HG03439 (cell line): Measurements from ENCODE around the gene CCNI2.

Experiments
- ATAC-seq: cut with Tn5 transposase; IDR thresholded peaks from one replicate; pipeline ENCODE4 v1.9.1; 2021; ENCODE audit warnings: mild to moderate bottlenecking, moderate library complexity; ENCODE audit not compliant: unreplicated experiment

The CCNI2 gene

DNA sequence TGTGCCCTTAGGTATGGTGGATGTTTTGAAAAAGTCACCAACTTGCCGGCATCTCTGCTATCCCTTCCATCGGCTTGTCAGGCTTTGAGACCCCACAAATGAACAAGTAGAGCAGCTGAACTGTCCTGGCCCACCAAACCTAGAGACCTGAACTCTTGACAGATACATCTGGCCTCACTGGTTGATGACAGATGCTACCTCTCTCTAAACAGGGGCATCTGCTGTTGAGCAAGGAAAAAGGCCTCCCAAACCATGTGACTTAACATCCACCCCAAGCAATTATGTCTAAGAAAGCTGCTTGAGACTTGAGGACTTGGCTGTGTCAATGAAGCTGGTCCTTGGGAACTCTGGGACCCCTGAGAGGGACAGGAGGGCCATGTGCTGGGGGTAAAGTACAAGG, 2.3 kb downstream of the CCNI2 start:
- ATAC-seq: no peak

DNA sequence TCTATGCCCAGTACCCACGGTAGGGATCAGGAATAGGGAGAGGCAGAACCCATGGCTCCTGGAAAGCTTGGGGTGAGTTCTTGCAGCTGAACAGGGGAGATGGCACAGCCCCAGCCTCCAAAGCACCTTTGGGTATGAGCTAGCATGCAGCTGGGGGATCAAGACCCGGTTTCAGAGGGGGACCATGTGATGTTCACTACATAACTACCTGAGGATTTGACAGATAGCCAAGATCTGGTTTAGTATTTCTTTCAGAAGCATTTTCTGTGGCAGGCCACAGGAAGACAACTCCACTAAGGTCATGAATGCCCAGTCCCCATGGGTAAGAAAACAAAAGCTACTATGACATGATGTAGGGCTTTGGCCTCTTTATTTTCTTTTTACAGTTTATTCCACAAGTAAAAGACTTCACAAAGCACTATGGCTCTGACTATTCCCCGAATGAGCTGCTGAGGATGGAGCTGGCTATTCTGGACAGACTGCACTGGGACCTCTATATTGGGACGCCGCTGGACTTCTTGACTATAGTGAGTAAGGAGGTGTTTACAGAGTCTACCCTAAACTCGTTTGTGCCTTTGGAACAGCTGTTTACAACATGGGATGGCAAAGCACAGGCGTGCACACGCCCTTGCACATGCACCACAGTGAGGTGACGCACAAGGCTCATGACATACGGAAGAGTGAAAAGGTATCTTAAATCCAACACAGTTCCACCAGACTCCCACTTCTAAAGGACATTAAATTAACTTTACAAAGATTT, 3.4 kb downstream of the CCNI2 start:
- ATAC-seq: no peak

DNA sequence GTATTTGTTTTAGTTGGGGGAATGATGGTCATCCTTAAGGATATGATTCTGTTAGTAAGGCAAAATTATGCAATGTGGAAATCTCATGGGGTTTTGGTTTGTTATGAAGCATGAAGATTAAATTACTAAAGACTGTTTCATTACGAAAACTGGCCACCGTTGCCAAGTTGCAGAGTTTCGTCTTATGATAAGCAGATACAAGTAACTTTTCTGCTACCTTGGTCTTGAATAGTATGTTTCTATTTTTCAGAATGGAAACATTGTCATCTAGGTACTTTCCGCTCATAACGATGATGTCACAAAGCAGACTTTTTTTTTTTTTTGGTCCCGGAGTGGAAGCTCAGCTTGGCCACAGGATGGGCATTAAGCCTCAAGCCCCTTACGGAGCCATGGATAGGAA, 4.2 kb downstream of the CCNI2 start:
- peak; percentile 52 for ATAC-seq

DNA sequence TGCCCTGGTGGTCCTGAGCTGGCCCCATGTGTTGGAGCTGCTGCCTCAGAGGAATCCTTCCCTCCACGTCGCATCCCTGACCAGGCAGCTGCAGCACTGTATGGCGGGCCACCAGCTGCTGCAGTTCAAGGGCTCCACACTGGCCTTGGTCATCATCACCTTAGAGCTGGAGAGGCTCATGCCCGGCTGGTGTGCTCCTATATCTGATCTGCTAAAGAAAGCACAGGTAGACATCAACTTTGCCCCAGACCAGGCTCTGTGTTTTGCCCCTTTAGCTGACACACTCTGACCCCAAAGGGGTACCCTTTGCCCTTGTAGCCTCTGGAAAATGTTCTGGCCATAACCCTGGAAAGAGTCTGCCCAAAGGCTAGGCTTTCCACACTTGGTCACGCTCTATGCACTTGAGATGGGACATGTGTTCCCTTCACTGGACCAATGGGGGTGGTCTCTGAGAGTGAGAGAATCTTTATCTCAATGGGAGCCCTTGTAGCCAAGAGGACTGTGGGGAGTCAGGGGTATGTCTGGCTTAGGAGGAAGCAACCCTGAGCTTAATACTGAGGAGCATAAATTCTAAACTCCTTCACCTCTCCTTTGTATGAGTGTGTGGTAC, 4.8 kb downstream of the CCNI2 start:
- ATAC-seq: no peak

DNA sequence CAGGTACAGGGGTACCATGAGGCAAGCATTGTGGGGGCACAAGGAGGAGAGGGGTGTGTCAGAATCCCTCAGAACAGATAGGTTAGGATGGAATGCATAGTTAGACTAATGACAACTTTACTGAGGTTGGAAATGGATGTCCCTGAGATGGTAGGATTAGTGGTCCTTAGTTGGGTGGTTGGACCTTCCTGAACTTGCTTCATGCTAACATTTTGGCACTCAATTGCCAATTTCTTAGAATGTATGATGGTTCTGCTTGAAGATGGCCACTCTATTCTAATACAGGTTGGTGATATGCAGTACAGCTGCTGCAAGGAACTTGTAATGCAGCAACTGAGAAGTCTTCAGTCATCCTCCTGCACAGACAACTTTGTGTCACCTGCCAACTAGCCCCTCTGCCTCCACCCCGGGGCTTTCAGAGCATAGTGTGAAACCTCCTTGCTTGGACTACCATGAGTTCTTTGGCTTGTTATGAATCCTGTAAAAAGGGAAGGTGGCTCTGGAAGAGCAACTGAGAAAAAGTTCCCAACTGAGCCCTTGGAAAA, 5.4 kb downstream of the CCNI2 start:
- no peak for ATAC-seq

DNA sequence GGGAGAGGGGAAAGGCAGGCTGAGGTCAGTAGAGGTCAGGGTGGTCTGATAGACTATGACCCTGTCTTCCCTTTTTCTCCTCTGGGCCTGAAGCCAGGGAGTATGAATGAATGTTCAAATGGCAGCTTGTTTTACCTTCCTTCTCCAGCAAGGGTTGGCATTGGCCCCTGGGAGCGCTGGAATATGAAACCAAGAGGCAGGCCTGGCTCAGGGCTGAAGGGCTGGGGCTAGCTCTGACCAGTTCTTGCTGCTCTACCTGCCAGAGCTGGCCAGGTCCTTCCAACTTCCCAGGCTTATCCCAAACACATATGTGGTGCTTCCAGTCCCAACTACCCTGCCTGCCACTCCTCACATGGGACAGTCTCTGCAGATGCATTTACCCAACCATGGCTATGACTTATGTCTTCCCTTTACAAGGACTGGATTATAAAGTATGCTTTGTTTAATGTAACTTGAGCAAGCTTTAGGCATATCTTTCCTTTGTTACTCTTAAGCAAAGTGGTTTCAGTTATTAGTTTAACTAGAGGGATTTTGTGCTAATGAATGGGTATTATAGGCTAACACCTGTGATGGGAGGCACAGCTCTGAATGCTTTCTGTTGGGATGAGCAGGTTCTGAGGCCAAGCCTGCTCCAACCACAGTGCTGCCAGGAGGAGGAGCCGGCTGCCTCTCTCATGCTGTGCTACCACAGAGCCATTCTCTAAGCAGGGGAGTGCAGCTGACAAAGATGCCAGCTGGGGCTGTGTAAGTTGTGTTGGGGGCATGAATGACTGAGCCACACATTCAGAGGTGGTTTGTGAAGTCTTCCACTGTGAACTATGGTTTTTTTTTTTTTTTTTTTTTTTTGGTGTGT, 6.1 kb downstream of the CCNI2 start:
- no peak for ATAC-seq

DNA sequence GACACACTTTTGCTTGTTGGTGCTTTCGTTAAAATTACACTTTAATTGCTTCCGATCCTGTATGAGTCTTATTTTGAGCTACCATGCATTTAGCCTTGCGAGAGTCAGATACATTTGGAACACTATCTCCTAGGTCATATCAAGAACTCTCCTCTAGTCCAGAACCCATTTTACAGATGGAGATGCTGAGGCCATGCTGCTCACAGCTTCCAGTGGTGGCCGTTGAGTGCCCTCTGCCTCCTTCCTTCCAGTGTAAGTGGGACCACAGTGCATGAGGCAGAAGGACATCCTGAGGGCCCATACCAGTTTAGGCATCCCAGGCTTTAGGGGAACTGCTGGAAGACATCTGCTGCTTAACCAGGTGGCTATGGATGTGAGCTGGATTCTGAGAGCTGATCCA, 6.9 kb downstream of the CCNI2 start:
- ATAC-seq: no peak

DNA sequence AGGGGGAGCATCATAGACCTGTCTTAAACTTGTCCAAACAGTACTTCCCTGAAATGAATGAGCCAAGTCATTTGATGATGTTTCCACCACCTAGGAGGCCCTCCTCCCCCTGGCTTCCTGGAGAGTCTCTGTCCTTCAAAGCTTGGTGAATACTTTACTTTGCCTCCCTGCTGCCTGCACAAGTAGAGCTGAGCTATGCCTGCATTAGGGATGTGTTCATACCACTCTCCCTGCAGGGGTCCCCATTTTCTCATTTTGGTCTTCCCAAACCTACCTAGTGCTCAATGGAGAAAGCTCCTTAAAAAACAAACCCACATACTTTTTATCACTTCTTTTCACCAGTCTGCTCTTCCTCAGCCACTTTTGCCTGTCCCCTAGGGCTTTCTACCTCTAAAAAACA, 7.7 kb downstream of the CCNI2 start:
- no peak for ATAC-seq

DNA sequence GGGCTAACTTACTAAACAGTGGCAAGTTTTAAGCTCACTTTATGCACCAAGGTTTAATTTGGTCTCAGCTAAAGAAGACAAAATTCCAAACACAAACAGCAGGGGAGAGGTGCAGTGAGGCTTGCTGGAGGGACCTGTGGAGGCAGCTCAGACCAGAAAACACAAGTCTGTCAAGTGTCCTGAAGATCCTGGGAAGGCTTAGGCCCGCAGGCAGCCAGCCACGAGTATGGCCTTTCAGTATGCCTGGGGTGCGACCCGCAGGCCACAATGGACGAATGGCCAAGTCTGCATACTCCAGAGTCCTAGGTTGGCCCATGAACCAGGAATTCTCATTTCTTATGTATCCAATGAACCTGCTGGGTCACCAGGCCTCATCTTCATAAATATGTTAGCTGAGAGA, 9.3 kb downstream of the CCNI2 start:
- no peak for ATAC-seq

DNA sequence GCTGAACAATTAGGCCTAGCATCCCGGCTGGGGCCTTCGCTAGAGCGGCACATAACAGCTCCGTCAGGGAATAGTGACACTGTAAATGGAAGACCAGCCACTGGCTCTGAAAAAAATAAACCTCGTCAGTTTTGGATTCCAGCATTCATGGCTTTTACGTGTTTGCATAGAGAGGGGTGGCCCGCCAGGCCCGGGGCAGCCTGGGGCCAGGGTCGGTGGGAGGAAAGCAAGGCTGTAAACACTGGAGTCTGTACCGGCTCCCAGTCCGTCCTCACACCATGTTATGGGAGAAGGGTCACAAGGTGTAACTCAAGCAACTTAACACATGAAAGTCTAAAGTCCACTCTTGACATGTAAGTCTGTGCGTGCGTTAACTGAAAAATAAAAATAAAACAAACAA, 11.2 kb downstream of the CCNI2 start:
- ATAC-seq: no peak

DNA sequence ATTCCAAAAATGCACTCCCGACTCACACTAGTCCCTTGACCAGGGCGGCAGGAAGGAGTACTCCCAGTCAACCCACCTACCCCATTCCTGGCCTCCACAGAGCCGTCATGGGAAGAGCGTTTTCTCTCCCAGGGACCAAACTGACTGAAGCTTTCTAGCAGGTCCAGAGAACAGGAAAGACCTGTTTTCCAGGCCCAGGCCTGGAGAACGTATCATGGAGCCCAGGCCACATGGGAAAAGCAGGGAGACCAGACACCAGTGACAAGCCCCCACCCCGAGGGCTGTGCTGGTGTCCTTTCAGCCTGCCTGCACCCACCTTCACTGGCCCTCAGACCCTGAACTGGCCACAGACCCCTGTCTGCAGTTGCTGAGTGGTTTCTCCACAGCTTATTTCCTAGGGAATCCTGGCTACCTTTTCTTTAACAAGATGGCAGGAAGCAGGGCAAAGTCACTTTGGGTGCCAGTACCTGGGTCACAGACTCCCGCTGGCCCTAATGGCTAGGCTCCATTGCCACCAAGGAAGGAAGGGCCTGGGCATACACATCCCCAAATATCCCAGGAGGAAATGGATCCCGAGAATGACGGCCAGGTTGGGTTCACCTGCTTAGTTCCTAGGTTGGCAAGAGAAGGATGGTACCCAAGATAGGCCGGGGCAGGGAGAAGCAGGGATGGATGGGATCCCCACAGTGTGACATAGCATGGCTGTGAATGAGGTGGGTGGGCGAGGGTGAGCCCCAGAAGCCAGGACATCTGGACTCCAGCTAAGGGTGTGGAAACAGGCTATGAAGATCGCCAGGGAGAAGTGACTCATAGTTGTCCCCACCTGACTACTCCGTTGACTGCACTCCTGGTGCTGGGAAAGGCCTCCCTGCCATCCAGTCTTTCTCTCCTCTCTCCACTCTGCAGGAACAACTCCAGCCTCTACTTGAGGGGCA, 12.2 kb downstream of the CCNI2 start:
- no peak for ATAC-seq

DNA sequence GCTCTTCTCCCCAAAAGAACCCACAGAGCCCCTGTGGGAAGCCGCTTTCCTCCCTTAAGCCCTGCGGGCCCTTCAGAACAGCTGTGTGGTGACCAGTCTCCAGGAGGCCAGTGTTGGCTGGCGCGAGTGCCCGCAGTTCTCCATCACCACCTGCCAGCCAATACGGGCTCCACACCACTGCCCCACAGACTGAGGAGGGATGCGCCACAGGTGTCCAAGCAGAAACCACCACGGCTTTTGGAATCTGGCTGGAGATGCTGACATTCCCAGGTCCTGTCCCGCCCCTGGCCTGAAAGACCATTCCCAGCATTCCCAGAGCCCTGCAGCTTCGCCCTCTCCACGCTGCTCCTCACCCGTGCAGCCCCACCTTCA, 12.8 kb downstream of the CCNI2 start:
- no peak for ATAC-seq

DNA sequence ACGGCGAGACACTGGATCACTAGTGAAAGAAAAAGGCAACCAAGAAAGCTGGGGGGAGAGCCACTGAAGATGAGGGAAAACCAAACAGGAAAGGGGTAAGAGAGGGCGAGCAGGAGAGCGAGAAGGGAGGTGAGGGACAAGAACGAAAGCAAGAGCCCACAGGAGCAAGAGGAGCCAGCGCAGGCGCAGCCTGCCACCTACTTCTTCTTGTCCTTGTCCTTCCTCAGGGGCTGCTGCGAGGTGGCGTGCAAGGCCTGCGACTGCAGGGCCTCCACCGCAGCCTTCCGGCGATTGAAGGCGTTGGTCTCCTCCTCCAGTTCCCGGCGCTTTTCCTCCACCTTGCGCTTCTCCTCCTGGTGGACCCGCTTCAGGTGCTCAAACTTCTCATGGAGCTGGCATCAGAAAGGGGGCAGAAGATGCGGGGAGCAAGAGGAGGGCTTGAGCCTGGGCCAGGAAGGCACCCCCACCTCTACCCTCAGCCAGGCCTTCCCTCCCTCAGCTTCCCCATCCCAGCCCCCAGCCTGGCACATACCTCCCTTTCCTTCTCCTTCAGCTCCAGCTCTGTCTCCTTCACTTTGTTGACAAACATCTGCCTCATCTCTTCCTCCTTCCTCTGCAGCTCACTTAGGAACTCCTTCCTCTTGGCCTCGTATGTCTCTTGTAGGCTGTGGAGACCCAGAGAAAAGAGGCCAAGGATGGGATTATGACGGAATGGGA, 13.5 kb downstream of the CCNI2 start:
- ATAC-seq: no peak

DNA sequence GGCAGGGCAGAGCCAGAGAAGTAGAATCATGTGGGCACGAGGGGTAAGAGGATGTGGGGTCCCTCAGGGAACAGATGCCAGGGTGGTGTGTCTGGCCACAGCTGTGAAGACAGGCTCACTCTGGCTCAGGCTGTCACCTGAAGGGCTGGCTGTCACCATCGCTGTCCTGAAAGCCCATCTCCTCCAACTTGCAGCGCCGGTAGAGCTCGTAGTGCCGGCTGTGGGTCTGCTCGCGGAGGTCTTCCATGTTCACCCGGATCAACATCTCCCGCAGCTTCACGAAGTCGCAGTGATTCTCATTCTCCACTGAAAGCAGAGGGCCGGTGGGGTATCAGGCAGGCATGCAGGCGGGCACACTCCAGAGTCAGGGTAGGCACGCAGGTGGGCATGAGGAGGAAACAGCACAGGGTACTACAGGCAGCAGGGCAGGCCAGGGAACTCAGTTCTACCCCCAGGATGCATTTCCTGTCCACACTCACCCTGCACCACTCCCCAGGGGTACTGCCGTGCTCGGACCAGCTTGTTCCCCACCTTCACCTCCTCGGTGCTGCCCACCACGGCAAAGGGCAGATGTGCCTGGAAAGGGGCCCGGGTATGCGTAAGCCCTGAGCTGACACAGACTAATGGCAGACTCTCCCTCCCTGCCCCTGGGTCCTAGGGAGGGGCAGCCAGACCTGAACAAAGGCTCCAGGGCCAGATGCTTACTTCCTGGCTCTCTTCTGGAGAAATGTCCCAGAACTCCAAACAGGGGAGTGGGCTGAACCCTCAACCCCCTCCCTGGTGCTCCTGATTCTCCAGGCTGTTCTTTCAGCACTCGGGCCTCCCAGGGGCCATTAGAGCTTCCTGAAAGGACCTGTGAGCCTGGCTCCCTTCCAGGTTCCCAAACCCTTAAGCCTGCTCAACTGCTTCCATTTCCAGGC, 14.4 kb downstream of the CCNI2 start:
- no peak for ATAC-seq

DNA sequence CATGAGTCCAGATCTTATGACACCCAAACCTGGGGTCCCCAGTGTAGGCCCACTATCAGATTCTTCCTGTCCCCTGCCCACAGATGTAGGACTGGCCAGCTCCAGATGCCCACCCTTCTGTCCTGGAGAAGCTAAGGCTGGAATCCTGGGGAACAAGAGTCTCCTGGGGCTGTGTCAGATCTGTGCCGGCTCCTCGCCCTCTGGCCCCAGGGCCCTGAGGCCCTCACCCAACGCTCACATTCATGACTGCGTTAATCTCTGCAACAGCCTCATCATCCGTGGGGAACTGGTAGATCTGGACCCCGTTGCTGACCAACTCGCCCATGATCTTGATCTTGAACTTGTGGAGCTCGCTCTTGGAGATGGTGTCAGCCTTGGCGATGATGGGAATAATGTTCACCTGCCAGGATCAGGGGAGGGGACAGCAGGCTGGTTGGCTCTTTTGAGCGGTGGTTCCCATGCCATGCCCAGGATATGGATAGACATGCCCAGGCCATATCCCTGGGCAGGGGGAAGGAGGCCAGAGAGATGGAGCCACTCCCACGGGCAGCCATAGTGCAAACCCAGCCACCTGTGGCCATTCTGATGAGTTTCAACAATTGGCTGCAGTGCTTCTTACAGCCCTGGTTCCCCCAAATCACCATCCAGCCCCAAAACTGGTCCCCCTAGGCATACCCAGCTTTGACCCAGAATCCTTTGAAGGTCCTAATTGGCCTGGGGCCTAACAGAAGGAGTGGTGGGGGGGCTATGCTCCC, 15.2 kb downstream of the CCNI2 start:
- no peak for ATAC-seq

DNA sequence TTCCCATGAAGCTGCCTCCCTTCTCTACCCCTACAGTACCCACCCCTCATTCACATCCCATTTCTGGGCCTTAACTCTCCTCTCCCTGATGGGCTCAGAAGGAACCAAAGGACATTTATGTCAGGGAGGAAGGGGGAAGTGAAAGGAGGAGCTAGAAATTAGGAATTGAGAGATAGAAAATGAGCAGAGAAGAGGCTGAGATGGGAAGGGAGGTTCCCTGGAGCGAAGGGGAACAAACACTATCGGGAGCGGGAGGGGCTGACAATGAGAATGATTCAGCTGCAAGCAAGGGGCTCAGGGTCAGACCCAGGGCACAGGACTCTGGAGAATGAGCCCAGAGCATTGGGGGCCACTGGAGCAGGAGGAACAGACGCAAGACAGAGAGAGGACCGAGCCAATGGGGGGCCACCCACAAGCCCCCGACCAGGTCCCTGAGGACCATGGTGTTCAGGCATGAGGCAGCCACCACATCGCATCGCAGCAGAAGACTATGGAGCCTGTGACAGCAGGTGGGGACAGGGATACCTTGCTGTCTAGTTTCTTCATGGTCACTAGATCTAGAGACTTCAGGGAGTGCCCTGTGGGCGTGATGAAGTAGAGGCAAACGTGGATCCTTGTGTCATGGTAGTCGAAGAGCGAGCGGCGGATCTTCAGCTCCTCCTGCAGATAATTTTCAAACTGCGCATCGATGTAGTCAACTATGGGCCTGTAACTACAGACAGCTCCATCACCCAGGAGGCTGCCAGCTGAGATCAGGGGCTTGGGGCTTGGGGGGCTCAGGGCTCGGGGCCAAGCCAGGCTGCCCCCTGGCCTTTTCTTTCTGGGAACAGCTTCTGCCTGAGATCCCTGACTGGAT, 16.2 kb downstream of the CCNI2 start:
- no peak for ATAC-seq

DNA sequence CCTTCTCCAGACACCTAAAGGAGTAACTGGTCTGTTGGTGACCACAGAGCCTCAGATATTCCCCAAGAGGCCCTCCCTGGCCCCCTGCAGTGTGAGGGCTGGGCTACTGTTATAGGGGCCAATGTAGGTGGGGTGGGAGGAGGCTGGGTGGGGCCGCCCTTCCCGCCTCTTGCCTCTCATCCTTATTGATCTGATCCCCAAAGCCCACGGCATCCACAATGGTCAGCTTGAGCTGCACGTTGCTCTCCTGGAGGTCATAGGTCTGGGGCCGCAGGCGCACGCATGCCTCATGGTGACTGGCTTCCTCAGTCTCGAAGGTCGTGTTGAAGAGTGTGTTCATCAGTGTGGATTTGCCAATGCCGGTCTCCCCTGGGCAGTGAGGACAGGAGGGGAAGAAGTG, 16.8 kb downstream of the CCNI2 start:
- no peak for ATAC-seq
